ENCODE data around the gene CYB5D1.

Gene CYB5D1

DNA sequence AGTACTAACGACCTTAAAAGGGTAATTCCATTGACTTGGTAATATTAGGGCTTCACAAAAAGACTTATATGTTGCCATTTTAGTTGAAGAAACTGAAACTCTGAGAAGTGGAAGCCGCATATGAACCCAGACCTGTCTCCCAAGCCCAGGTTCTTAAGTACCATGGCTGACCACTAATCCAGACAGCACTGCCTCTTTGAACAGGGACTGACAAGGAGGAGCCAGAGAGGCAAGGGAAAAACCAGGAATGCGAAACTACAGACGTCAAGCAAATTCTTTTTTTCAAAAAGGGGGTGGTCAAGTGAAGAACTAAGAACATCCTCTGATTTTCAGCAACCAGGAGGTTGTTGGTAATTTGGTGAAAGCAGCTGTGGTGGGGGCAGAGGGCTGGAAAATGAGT is 15.2 kb downstream of the CYB5D1 start:
- TF ChIP-seq, protein P1, sequence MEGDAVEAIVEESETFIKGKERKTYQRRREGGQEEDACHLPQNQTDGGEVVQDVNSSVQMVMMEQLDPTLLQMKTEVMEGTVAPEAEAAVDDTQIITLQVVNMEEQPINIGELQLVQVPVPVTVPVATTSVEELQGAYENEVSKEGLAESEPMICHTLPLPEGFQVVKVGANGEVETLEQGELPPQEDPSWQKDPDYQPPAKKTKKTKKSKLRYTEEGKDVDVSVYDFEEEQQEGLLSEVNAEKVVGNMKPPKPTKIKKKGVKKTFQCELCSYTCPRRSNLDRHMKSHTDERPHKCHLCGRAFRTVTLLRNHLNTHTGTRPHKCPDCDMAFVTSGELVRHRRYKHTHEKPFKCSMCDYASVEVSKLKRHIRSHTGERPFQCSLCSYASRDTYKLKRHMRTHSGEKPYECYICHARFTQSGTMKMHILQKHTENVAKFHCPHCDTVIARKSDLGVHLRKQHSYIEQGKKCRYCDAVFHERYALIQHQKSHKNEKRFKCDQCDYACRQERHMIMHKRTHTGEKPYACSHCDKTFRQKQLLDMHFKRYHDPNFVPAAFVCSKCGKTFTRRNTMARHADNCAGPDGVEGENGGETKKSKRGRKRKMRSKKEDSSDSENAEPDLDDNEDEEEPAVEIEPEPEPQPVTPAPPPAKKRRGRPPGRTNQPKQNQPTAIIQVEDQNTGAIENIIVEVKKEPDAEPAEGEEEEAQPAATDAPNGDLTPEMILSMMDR (IDR thresholded peaks at IDR 0.05; ENCODE audit: insufficient read depth, low read length, missing control alignments): no peak
- no peak for DNase-seq (ENCODE audit: low read depth, low spot score)
- H3K4me3 ChIP-seq (ENCODE audit: low read depth, low read length): no peak overlapping the region
- ChIA-PET POLR2A (no interaction called here), CTCF (interaction anchor here (1.1 to 2.0 kb wide), 3 partner anchors 10 to 168 kb away, joined by 3 to 10 read pairs (median 4); no protein-coding TSS in a partner anchor)

DNA sequence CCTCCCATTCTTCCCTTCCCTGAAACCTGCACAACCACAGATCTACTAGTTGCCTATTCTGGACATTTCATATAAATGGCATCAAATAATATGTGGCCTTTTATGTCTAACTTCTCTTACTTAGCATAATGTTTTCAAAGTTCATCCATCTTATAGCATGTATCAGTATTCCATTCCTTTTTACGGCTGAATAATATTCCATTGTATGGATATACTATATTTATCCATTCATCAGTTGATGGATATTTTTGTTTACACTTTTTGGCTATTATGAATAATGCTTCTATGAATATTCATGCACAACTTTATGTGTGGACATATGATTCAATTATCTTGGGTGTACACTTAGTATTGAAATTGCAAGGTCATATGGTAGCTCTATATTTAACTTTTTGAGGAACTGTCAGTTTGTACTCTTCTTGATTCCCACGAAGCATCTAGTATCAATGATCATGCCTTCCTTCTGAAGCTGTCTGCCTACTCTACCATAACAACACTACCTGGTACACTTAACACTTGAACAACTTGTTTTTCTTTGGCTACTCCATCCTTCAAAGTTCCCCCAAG is 18.1 kb downstream of the CYB5D1 start:
- no peak overlapping the region for H3K4me3 ChIP-seq (ENCODE audit: low read depth, low read length)
- no peak for DNase-seq (ENCODE audit: low read depth, low spot score)
- POLR2A ChIA-PET: no interaction called here
- CTCF ChIA-PET: interaction anchor here (1.0 to 2.3 kb wide), 6 partner anchors 12 to 114 kb away, joined by 3 to 10 read pairs (median 4); no protein-coding TSS in a partner anchor
- TF ChIP-seq, protein P1 (IDR thresholded peaks at IDR 0.05; ENCODE audit: insufficient read depth, low read length, missing control alignments): no peak

DNA sequence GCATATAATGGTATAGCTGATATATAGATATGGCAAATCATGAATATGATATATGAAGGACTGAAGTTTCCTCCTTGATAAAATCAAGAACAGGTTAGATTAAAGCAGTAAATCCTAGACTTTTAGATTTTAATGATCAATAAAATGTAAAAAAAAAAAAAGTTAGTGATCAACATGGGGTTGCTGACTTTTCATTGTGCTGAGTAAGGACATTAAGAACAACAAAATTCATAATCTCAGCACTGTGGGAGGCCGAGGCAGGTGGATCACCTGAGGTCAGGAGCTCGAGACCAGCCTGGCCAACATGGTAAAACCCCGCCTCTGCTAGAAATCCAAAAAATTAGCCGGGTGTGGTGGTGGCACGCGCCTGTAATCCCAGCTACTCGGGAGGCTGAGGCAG is 20.4 kb downstream of the CYB5D1 start:
- CTCF ChIA-PET: interaction anchor here (1.0 to 1.1 kb wide), 2 partner anchors 22 to 112 kb away, joined by 3 to 4 read pairs; no protein-coding TSS in a partner anchor

DNA sequence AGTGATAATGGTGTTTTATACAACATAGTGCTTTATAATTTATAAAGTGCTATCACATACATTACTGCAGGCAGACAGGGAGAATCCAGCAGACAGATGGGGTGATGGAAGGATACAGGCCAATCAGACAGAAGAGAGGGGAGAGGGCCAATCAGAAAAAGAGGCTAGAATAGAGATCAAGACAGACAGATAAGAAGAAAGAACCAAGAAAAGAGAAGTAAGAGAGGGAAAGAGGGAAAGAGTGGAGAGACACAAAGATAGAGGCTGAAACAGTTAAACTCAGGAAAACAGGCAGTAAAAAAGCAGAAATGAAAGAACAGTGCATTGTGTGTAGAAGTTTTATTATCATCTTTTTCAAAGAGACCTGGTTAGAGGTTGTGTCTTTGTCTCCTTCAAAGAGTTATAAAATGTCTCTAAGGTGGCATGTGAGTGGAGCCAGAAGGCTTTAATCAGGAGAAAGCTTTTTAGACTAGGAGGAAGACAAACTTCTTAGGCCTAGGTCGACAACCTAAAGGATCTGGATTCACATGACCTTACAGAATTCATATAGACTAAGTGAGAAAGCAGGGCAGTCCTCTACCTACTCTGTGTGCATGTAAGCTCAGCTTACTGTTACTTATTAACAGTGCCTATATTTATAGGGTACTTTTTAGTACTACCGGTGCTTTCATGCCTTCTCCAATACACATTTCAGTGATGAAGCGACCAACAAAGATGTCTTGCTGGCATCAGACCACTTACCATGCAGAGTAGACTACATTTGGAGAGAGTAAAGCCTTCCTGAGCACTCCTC is 22.5 kb downstream of the CYB5D1 start:
- ChIA-PET CTCF (no interaction called here), POLR2A (interaction anchor here (1.1 kb wide), 1 partner anchor 307 kb away, joined by 3 read pairs; no protein-coding TSS in a partner anchor)
- DNase-seq (ENCODE audit: low read depth, low spot score): no peak
- no peak overlapping the region for H3K4me3 ChIP-seq (ENCODE audit: low read depth, low read length)
- TF ChIP-seq, protein P1 (IDR thresholded peaks at IDR 0.05; ENCODE audit: insufficient read depth, low read length, missing control alignments): no peak

More for the DNA sequence above, 20.4 kb downstream of the CYB5D1 start:
- POLR2A ChIA-PET: no interaction called here
- TF ChIP-seq, protein P1 (IDR thresholded peaks at IDR 0.05; ENCODE audit: insufficient read depth, low read length, missing control alignments): no peak
- DNase-seq (ENCODE audit: low read depth, low spot score): no peak
- no peak overlapping the region for H3K4me3 ChIP-seq (ENCODE audit: low read depth, low read length)

DNA sequence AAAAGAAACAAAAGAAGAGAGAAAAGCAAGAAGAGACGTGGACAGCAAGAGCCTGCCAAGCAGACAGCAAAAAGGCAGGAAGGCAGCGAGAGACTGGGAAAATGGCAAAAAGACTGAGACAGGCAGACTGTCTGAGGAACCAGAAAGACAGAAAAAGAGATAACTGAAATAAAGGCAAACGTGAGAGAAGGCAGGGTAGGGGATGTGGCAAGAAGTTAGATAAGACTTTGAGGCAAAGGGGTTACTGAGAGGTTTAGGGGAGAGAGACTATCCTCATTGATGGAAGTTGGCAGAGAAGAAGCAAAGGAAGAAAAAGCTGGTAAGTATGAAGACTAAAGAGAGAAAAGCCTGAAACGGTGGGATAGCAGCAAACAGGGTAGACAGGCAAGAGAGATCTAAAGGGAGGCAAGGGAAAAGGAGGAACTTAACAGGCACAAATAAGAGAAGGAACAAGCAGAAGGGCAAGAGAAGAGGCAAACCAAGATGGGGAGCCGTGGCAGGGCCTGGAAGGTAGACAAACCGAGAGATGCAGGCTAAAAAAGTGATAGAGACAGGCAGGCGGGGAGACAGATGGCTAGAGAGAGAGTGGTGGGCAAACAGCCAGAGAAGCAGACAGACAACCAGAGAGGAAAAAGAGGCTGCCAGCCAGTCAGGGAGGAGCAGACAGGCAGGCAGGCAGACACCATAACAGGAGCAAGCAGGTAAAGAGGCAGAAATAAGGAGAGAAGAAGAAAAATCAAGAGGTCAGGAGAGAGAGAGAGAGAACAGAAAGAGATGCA is 23.7 kb downstream of the CYB5D1 start:
- CTCF ChIA-PET: no interaction called here
- DNase-seq (ENCODE audit: low read depth, low spot score): no peak

More for the DNA sequence above, 23.7 kb downstream of the CYB5D1 start:
- no peak overlapping the region for H3K4me3 ChIP-seq (ENCODE audit: low read depth, low read length)
- TF ChIP-seq, protein P1 (IDR thresholded peaks at IDR 0.05; ENCODE audit: insufficient read depth, low read length, missing control alignments): no peak
- POLR2A ChIA-PET: no interaction called here

Data from AG04449 (cell line).